ENCODE data around the gene OR4F6. TPM values are rescaled to one million over a fixed set of nuclear protein-coding genes. Genes with fewer than 3 reads are reported as not detected.
"Not testable (repeated sequence)": the region's sequence is repeated elsewhere in the genome, so short reads cannot be mapped to it uniquely, and the experiment has no call there.

OR4F6 gene, protein sequence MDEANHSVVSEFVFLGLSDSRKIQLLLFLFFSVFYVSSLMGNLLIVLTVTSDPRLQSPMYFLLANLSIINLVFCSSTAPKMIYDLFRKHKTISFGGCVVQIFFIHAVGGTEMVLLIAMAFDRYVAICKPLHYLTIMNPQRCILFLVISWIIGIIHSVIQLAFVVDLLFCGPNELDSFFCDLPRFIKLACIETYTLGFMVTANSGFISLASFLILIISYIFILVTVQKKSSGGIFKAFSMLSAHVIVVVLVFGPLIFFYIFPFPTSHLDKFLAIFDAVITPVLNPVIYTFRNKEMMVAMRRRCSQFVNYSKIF
- not detected in 2 replicates for total RNA-seq (2014; rRNA removed; shearing (Covaris generic))

DNA sequence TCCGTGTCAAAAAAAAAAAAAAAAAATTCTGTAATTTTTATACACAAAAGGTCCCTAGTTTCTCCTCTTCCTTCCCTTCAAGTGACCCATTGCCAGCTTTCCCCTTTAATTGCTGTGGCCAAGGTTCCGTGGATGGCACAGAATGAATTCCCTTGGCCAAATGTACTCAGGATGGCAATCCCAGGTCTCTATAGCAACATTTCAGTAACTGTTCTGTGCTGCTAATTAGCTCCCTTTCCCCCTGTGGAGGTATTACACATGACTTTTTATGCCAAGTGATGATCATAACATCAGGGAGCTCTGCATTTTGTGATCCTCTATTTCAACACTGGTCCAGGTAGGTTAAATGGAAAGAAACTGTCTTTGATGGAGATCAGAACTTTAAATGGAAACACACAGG is at the start of gene OR4F6:
TSS of gene OR4F6 (plus strand) at position 301 of the 400 bp plus-strand sequence. CDS start 2,211 bp downstream, outside the sequence.
- no peak for DNase-seq (ENCODE audit: low spot score)

DNA sequence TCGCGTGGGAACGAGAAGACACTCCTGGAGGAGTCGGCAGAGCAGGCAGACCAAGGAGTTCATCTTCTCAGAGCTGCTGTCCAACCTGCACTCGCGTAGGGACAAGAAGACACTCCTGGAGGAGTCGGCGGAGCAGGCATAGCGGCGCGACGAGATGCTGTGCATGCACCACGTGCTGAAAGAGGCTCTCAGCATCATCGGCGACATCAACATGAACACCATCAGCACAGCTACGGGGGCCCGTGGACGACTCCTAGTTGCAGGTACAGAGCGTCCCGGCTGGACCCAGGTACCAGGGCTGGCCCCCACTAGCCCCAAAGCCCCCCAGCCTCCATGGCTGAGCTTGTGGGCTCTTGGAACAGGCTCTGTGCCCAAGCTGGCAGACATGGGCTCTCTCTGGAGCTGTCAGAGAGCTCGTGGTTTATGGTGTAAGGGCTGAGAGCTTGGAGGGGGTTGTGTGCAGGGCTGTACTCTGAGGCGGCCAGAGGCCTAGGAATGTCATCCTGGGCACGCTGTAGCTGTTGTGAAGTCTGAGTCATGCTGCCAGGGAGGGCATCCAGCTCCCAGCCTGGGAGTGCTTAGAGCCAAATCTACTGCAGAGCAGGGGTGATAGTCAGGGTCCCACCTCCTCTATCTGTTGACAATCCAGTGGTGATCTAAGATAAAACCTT is 38.5 kb upstream of the OR4F6 start:
- peak; percentile 32 for DNase-seq (ENCODE audit: low spot score)

DNA sequence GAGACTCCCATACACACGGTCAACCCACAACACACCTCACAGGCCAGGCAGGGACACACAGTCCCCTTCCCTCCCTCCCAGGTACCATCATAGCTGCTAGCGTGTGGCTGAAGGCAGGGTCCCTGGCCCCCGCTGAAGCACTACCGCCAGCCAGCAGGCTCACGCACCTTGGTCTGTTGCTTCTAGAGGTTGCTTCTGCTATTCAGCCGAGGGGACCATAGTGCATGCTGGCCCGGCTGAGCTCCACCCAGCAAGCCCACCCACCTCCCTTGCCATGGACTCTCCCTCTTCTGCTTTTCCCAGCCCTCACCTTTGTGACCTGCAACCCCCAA is 38.0 kb upstream of the OR4F6 start:
- not testable (repeated sequence) for DNase-seq (ENCODE audit: low spot score)

DNA sequence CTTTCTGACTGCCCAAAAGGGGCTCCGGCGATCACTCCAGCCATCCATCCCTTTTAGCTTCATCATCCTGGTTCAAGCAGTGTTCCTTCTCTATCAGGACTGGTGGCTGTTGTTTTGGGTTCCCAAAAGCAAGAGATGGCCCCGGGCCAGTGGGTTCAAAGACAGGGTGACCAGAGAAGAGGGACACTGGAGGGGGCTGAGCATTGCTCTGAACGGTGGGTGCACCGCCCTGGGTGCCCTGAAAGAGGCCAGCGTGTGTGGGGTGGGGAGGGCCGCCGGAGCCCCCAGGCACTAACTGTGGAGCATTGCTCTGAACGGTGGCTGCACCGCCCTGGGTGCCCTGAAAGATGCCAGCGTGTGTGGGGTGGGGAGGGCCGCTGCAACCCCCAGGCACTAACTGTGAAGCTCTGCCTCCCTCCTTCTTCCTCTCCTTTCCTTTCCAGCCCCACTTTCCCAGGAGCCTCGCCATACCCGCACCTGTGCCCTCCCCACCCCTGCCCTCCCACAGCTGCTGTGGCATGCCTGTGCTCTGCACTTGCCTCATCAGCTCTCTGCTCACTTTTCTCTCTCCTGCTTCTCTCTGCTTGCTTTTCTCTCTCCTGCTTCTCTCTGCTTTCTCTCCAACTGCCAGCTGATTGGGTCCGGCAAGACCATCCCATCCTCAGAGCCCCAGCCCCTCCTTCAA is 37.4 kb upstream of the OR4F6 start:
- no peak for DNase-seq (ENCODE audit: low spot score)

DNA sequence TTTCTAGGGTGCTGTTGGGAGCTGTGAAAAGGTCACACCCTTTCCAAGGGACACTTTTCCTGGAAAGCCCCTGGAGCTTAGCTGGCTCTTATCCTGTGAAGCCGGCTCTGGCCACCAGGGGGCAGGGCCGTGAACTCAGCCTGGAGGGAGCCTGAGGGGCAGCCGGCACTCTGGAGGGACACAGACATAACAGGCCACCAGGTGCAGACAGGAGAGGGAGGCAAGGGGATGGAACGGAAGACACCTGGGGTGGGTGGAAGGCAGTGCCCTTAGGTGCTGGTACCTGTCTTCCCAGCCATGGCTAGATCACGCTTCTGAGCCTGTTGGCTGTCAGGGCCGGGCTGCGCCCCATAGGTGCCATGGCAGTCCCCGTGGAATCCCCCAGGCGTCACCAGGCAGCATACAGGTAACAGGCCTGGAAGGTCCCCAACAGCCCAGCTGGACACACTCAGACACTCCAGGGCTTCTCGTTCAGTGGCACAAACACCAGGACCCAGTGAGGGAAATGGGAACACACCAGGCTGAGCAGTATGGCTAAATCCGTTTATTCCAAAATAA is 36.1 kb upstream of the OR4F6 start:
- not testable (repeated sequence) for DNase-seq (ENCODE audit: low spot score)

DNA sequence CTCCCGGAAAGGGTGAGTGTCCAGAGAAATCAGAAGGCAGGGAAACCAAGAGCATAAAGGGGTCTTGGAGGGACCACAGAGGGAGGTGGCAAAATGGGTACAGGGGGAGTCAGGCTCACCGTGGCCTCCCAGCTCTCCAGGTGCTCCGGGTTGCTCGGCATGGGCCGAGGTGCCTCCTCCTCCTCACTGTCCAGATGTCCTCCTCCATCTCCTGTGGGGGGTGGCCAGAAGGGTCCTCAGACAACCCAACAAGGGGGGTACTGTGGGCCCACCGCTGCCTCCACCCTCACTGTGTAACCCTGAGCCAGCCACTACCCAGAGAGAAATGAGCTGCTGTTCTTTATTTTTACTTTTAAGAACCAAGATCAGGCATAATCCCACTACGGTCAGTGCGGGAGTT is 30.4 kb upstream of the OR4F6 start:
- no peak for DNase-seq (ENCODE audit: low spot score)

DNA sequence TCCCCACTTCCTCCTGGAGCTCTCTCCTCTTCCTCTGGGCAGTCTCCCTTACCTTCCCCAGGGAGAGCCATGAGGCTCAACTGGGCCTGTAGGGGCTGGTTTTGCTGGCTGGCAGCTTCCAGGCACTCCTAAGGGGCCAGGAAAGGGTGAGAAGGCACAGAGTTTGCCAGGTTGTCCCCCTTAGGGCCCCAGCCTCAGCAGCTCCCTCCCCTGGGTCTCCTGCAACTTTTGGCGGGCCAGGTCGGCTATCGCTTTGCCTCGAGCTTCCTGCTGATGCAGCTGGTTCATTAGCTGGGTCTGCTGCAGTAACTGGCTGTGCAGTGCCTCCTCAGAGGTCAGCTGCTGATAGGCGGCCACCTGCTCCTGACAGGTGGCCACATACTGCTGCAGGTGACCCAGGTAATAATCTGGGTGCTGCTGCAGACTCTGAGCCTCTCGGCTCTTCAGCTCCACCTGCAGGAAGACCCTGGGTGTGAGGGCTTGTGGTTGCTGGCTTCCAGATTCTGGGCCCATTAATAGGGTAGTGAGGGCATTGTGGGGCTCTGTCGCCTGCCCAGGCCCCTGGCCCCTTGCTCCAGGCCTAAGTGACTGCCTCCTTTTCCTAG is 29.7 kb upstream of the OR4F6 start:
- no peak for DNase-seq (ENCODE audit: low spot score)

DNA sequence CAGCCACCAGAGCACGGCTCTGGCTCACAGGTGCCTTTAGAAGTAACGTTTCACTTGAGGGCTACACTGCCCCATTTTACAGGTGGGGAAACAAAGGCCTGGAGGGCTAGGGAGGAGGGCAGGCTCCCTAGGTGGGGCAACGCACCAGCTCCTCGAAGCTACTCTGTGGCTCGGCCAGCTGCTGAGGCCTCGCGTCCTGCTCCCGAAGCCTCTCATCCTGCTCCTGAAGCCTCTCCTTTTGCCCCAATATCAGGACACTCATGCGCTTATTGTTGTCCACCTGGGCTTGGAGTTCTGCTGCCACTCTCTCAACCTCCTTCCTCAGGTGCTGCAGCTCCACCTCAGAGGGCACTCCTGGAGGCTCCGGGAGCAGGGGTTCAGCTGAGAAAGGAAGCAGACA is 28.2 kb upstream of the OR4F6 start:
- no peak for DNase-seq (ENCODE audit: low spot score)

DNA sequence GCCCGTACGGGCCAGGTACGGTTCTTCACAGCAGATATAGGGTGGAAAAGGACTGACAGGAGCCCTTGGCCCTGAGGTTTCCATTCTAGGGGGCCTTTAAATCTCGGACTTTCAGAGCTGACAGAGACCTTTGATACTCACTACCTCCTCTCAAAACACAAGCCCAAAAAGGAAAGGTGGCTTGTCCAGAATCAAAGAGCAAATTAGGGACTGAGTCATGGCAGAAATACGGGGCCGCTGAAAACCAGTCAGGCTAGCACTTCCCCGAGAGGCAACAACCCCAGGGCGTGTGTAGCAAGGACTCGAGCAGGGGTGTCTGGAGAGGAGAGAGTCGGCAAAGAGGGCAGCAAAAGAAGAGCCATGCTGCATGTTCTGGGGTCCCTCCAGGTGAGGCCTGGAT is 24.7 kb upstream of the OR4F6 start:
- DNase-seq (ENCODE audit: low spot score), result not testable (repeated sequence)

DNA sequence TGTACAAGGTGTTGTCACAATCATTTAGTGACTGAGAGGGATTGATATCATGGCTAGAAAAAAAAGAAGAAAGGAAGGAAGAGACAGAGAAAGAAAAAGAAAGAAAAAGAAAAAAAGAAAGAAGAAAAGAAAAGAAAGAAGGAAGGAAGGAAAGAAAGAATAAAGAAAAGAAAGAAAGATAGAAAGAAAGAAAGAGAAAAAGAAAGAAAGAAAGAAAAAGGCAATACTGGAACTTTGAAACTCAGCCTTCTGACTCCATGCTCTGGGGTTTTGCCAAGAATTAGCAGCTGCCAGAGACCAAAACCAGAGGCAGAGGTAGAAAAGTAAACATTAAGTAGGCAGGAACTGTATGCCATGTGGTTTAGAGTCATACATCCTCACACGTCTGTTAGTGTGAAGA is 23.1 kb upstream of the OR4F6 start:
- DNase-seq (ENCODE audit: low spot score), result peak; percentile 50

DNA sequence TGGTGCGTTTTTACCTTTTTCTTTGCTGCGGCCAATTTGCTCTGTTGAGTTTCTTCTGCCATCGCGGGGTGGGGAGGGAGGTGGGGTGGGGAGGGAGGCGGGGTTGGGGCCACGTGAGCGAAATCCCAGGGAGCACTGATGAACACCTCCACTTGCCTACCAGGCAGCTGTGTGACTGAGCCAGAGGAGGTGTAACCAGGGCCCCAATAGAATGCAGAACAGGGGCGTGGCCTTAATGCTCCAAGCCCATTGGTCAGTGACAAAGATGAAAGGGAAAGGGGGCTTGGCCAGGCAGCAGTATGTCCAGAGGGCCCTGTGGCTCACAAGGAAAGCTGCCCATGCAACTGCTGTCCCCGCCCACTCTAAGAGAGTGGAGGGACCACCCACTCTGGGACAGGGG is 21.4 kb upstream of the OR4F6 start:
- DNase-seq (ENCODE audit: low spot score), result no peak

DNA sequence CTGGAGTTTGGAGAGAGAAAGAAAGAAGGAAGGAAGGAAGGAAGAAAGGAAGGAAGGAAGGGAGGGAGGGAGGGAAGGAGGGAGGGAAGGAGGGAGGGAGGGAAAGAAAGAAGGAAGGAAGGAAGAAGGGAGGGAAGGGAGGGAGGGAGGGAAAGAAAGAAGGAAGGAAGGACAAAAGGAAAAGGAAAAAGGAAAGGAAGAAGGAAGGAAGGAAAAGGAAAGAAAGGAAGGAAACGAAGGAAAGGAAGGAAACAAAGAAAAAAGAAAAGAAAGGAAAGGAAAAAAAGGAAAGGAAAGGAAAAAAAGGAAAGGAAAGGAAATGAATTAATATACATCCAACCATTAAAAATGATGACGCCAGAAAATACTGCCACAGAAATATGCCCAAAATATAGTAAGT is 18.7 kb upstream of the OR4F6 start:
- DNase-seq (ENCODE audit: low spot score), result no peak

DNA sequence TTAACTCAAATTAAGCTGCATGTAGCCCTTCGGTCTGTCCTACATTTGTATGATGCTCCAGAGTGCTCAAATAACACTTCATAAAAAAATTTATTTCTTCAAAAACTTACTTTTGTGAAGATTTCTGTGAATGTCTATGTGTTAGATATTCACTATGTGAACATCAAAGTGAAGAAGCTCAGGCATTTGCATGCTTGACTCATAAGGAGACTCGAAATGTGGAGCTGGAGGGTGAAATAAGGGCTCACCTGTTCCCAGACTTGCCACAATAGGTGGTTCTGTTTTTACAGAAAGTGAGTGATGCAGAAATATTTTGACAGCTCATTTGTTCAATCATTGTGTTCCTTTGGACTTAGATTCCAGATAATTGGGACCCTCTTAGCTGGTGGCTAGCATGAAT is 16.9 kb upstream of the OR4F6 start:
- DNase-seq (ENCODE audit: low spot score), result not testable (repeated sequence)

DNA sequence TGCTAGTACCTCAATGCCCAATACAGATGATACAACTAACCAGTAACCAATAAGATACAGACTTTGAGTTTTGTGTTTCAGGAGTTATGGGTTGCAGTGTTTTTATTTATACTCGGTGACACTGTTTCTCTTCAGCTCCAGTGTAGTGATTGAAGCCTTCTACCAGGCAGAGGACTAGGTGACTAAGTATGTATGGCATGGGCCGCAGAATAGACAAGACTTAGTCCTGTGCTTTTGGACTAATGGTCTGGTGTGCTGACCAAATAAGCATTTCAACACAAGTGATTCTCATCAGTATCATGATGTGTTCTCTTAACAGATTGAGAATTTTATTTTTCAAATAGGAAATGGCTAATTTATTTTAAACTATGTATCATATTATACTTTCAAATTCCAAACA is 15.3 kb upstream of the OR4F6 start:
- DNase-seq (ENCODE audit: low spot score), result not testable (repeated sequence)

DNA sequence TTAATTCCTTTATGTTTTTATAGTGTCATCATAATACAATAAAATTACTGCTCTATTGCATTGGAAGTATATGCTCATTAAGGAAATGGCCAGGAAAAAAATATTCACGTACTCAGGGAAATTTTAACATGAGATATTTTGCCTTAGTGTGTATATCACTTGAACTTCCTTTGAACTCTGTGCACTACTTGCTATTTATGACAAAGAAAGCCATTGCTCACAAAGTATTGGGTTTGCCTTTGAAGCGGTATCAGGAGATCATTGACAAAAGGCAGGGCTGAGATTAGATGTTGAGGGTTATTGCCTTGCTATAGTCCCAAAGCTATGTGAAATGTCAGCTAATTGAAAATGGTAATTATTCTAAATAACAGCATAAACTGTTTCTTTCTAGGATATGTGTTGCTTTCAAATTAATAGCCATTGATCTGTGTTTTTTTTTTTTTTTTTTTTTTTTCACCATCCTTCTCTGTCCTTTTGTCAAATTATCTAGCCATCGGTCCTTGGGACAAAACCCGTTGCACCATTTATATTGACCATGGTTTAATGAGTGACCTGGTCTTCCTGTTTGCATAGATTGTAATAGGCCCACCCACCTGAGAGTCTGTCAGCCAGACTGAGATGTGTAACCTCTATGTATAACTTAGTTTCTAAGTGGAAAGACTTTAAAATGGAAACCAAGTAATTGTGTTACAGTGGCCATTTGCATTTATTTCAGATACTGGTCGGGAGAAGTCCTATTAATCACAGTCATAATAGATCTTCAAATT is 14.6 kb upstream of the OR4F6 start:
- not testable (repeated sequence) for DNase-seq (ENCODE audit: low spot score)

DNA sequence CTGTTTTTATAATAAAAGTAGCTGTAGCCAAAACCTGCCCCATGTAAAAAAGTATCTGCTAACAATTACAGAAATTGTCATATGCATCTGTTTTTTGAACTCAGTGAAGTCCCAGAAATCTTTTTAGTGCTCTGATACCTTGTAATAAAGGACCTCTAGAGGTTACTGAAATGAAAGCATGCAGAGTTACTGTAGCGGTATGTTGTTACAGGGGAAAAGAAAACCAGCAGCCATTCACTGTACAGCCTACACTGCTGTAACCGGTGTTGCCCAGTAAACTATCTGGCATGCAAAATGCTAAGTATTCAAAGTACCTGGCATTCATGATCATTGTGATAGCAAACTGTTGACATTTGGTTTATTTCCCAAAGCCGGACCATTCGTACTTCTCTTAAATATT is 12.6 kb upstream of the OR4F6 start:
- DNase-seq (ENCODE audit: low spot score), result not testable (repeated sequence)

DNA sequence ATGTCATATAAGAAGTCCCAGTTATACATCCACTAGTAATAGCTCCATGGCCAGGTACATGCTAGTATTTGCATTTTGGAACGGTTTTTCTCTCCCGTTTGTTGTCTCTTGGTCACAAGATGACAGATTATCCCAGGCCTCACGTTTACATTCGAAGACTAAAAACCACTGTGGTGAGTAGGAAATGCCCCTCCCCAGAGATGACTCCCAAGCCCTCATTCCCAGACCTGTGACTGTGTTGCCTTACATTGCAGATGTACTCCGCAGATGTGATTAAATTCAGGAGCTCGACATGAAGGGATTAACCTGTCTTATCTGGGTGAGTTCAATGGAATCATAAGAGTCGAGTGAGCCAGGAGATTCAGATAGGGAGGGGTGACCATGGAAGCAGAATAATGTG is 9.3 kb upstream of the OR4F6 start:
- DNase-seq (ENCODE audit: low spot score), result not testable (repeated sequence)

DNA sequence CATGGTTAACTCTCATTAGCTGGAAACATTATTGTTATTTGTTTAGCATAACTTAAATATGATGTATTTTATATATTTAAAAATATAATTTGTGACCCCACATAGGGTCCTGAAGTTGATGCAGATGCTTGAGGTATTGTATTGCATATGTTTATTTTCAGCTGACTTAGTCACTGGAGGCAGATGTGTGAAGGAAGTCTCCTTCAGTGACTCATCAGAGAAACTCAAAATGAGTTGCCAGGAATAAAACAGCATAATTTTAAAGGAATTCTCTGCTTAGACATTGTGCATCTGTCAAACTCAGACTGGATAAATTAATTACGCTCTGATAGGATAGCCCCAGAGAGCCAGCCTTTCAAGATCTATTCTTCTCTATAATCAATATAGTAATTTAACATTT is 7.9 kb upstream of the OR4F6 start:
- peak; percentile 69 for DNase-seq (ENCODE audit: low spot score)

DNA sequence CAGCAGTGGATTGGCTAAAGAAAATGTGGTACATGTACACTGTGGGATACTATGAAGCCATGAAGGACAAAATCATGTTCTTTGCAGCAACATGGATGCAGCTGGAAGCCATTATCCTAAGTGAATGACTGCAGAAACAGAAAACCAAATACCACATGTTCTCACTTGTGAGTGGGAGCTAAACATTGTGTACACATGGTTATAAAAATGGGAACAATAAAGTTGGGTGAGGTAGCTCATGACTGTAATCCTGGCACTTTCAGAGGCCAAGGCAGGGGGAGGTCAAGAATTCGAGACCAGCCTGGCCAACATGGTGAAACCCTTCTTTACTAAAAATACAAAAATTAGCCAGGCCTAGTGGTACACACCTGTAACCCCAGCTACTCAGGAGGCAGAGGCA is 3.6 kb upstream of the OR4F6 start:
- DNase-seq (ENCODE audit: low spot score), result no peak

DNA sequence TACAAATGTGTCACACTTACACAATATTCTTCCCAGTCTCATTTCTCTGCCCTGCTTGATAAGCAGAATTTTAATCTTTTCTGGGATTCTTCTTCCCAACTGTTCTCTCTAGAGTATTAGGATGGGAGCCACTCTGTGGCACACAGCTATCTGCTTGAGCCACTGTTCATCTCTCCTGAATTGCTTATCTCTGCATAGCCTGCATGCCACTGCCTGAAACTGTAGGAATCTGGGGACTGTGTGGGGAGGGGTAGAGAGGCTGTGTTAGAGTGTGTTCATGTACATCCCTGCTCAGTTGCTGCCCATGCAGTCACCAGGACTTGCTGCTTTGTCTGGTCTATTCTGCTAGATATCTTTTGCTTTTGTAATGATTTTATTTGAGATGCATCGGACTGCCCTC is 2.3 kb upstream of the OR4F6 start:
- no peak for DNase-seq (ENCODE audit: low spot score)

DNA sequence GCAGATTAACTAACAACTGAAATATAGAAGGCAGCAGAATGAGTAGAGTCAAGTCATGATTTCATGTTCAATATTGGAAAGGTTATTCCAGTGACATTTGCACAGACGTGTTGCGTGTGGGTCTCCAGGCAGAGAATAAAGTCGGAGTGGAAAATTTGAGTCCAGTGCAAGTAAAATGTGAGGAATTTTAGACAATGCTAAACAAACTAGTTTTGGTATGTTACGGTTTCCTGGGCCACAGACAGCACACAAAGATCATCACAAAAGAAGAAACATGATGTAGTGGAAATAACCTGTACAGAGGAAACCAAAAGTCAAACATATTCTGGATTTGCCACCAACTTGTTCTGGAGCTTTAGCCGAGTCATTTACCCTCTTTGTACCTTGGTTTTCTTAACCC is 367 bp downstream of the OR4F6 start:
- DNase-seq (ENCODE audit: low spot score), result no peak

DNA sequence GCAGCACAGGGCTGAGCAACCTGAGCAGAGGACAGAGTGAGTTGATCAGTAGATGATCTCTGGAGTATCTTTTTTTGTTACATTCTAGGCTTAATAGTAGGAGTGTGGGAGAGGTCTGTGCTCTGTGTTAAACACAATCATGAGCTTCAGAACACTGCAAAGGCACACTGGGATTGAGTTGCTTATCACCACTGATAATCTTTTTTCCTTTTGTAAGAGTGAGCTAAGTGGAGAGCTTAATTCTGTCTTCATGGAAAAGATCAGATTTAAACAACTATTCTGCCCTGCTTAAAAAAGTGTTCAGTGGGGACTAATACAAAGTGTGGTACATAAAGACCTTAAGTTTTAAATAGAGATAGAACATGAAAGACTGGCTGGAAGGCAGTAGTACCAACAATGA is 1.1 kb downstream of the OR4F6 start:
- DNase-seq (ENCODE audit: low spot score), result no peak
